Fibroblast of lung (primary cell): ENCODE measurements around the gene RIPOR1. TPM values are rescaled to one million over a fixed set of nuclear protein-coding genes. Genes with fewer than 3 reads are reported as not detected.

Source experiments
- DNase-seq, 2 donors: peaks; one replicate each; pipeline versions ENCODE4 v3.0.0 to v3.0.0-alpha.2; 2010; ENCODE audit warnings: low read depth in 2 of 2
- H2AFZ ChIP-seq: 2 replicates; pipeline ENCODE4 v1.5.1; 2012; ENCODE audit warnings: low read length, control low read depth, inconsistent platforms
- H3K27ac ChIP-seq: 2 replicates; pipeline ENCODE4 v1.5.1; 2011; ENCODE audit warnings: low read length, control low read depth; ENCODE audit not compliant: insufficient read depth
- H3K27me3 ChIP-seq: 2 replicates; pipeline ENCODE4 v1.5.1; 2011; ENCODE audit warnings: mild to moderate bottlenecking, low read length; ENCODE audit not compliant: control insufficient read depth, insufficient read depth
- H3K36me3 ChIP-seq: 2 replicates; pipeline ENCODE4 v1.5.1; 2011; ENCODE audit warnings: low read length; ENCODE audit not compliant: control insufficient read depth, insufficient read depth
- H3K4me1 ChIP-seq: 2 replicates; pipeline ENCODE4 v1.5.1; 2011; ENCODE audit warnings: low read length; ENCODE audit not compliant: control insufficient read depth, insufficient read depth; ENCODE audit errors: extremely low read depth
- H3K4me2 ChIP-seq: 2 replicates; pipeline ENCODE4 v1.5.1; 2011; ENCODE audit warnings: low read length, control low read depth; ENCODE audit not compliant: insufficient read depth; ENCODE audit errors: extremely low read depth
- H3K4me3 ChIP-seq, 4 experiments: fragments of 200-600 bp in 1 of 4; sonication (generic) in 1 of 4; replicated peaks in 1 of 4; 2 replicates each; pipeline ENCODE4 v1.5.1; 2011 to 2016; ENCODE audit warnings: low read length in 4 of 4, low read depth in 3 of 4, mild to moderate bottlenecking in 3 of 4, control low read depth in 2 of 4, inconsistent platforms in 1 of 4, mixed read lengths in 1 of 4; ENCODE audit not compliant: insufficient read depth in 1 of 4; ENCODE audit errors: control extremely low read depth in 1 of 4
- H3K79me2 ChIP-seq: 2 replicates; pipeline ENCODE4 v1.5.1; 2012; ENCODE audit warnings: mild to moderate bottlenecking, low read length, inconsistent platforms; ENCODE audit not compliant: control insufficient read depth, insufficient read depth
- H3K9ac ChIP-seq: 2 replicates; pipeline ENCODE4 v1.5.1; 2011; ENCODE audit warnings: mild to moderate bottlenecking, low read length, control low read depth; ENCODE audit not compliant: insufficient read depth
- H3K9me3 ChIP-seq: 2 replicates; pipeline ENCODE4 v1.5.1; 2012; ENCODE audit warnings: low read depth, low read length; ENCODE audit not compliant: control insufficient read depth, insufficient read depth
- H4K20me1 ChIP-seq: 2 replicates; pipeline ENCODE4 v1.5.1; 2011; ENCODE audit warnings: low read length; ENCODE audit not compliant: control insufficient read depth, insufficient read depth; ENCODE audit errors: extremely low read depth
- CTCF ChIP-seq, 2 donors: IDR thresholded peaks in 1 of 2; conservative IDR thresholded peaks in 1 of 2; 1 replicate in 1 of 2; 2 replicates in 1 of 2; pipeline ENCODE4 v1.5.1; 2011 to 2012; ENCODE audit warnings: low read length in 2 of 2, control low read depth in 1 of 2, inconsistent platforms in 1 of 2, low read depth in 1 of 2, mild to moderate bottlenecking in 1 of 2
- EZH2 ChIP-seq: IDR thresholded peaks from 2 replicates; pipeline ENCODE4 v1.5.1; 2012; ENCODE audit warnings: low read length, control low read depth, mild to moderate bottlenecking; ENCODE audit errors: missing control alignments
- polyA plus RNA-seq, 2 donors: library from polyadenylated mRNA; depleted of rRNA in 1 of 2; stranded (reverse) in 1 of 2; unstranded in 1 of 2; fragments of >200 nt; gene quantifications; 2 replicates each; pipeline ENCODE4 v1.2.1, GENCODE V29; 2011 to 2012; ENCODE audit warnings: missing spikeins in 1 of 2
- total RNA-seq: library from RNA; depleted of rRNA; stranded (reverse); fragments of >200 nt; gene quantifications from 2 replicates; pipeline ENCODE4 v1.2.1, GENCODE V29; 2014

The RIPOR1 gene
- total and polyA plus RNA-seq, 2 donors (not counting 1 experiment from before 2014, with no cell fraction given): 13.7 to 26.6 TPM

DNA sequence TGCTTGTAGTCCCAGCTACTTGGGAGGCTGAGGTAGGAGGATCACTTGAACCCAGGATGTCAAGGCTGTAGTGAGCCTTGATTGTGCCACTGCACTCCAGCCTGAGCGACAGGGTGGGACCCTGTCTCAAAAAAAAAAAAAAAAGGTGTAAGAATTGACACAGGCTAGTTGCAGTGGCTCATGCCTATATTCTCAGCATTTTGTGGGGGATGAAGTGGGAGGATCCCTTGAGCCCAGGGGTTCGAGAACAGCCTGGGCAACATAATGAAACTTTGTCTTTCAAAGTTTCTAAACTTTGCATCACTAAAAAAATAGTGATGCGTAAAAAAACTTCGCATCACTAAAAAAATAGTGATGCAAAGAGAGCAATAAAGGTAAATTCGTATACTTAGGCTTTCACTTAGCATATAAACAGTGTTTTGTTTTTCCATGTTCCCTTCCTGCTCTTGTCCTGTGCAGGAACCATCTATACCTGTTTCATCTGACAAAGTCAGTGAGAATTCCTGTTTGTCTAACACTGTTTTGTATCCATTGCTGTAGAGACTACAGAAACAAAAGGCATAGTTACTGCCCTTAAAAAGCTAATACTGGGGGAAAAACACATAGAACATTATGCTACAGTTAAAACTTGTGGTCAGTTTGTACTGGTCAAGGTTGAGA, 65.8 kb downstream of the RIPOR1 start:
- Histone ChIP-seq H3K79me2 (peaks cover 23% of the 10 kb centered on the region), H3K9me3 (no peaks in the 10 kb centered on the region), H4K20me1 (no peaks in the 10 kb centered on the region), H3K4me3 (no peak overlapping the region), H3K9ac (no peak overlapping the region), H3K4me1 (no peaks in the 10 kb centered on the region), H3K27me3 (no peaks in the 10 kb centered on the region), H2AFZ (no peak overlapping the region), H3K27ac (no peak overlapping the region), H3K4me2 (no peak overlapping the region), H3K36me3 (no peaks in the 10 kb centered on the region)
- no peak for TF ChIP-seq EZH2
- no peak for TF ChIP-seq CTCF (conservative IDR thresholded peaks at IDR 0.05 in 1 of 2, IDR thresholded peaks at IDR 0.05 in 1 of 2; ENCODE audit: low read depth in 1 of 2, low read length in 2 of 2)
- no peak for DNase-seq

DNA sequence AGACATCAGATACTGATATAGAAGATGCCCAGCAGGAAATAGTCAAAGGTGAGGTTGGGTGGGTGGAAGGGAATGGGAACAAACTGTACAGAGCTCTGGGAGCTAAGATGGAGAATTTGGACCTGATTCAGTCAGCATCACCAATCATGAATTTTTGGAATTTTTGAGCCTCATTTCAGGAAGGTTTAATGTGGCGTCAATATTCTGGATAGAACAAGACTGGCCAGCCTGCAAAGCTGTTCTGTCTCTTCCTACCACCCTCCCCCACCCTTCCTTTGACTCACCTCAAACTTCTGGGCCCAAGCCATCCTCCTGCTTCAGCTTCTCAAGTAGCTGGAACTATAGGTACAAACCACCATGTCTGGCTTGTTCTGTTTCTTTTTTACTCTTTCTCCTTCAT, 66.3 kb downstream of the RIPOR1 start:
- H3K79me2 ChIP-seq: peaks cover 26% of the 10 kb centered on the region

More for the DNA sequence above, 66.3 kb downstream of the RIPOR1 start:
- Histone ChIP-seq H3K9ac (no peak overlapping the region), H3K36me3 (no peaks in the 10 kb centered on the region), H2AFZ (no peak overlapping the region), H3K9me3 (no peaks in the 10 kb centered on the region), H4K20me1 (no peaks in the 10 kb centered on the region), H3K4me3 (no peak overlapping the region), H3K4me1 (no peaks in the 10 kb centered on the region), H3K27me3 (no peaks in the 10 kb centered on the region), H3K27ac (no peak overlapping the region), H3K4me2 (no peak overlapping the region)
- peak; percentile 40 to 85 for DNase-seq
- TF ChIP-seq EZH2: no peak
- TF ChIP-seq CTCF (conservative IDR thresholded peaks at IDR 0.05 in 1 of 2, IDR thresholded peaks at IDR 0.05 in 1 of 2; ENCODE audit: low read depth in 1 of 2, low read length in 2 of 2): no peak

Other genes with a start within 250 kb of the RIPOR1 start
- gene PLEKHG4, start 249.3 kb upstream of the RIPOR1 start, total RNA-seq: 23.6 and 37.7 TPM in 2 replicates
- 9.9 and 11.5 TPM in 2 replicates for gene PLEKHG4, start 249.3 kb upstream of the RIPOR1 start, polyA plus RNA-seq
- under 0.01 and 0.17 TPM in 2 replicates for gene KCTD19, start 202.1 kb upstream of the RIPOR1 start, total RNA-seq
- gene KCTD19, start 202.1 kb upstream of the RIPOR1 start, polyA plus RNA-seq: 0.10 TPM in 1 of 2 replicates, not detected in the other
- gene LRRC36, start 202.0 kb upstream of the RIPOR1 start, total RNA-seq: 0.51 and 0.66 TPM in 2 replicates
- 0.06 and 0.38 TPM in 2 replicates for gene LRRC36, start 202.0 kb upstream of the RIPOR1 start, polyA plus RNA-seq
- 1.5 and 3.8 TPM in 2 replicates for gene TPPP3, start 135.3 kb upstream of the RIPOR1 start, total RNA-seq
- gene TPPP3, start 135.3 kb upstream of the RIPOR1 start, polyA plus RNA-seq: 2.9 and 6.5 TPM in 2 replicates
- 4.4 and 6.4 TPM in 2 replicates for gene ZDHHC1, start 112.4 kb upstream of the RIPOR1 start, total RNA-seq
- 2.3 and 2.7 TPM in 2 replicates for gene ZDHHC1, start 112.4 kb upstream of the RIPOR1 start, polyA plus RNA-seq
- gene HSD11B2, start 97.7 kb upstream of the RIPOR1 start, total RNA-seq: under 0.01 TPM in 1 of 2 replicates, not detected in the other
- 0.09 and 0.15 TPM in 2 replicates for gene HSD11B2, start 97.7 kb upstream of the RIPOR1 start, polyA plus RNA-seq
- 68.1 and 91.2 TPM in 2 replicates for gene ATP6V0D1, start 47.7 kb upstream of the RIPOR1 start, total RNA-seq
- gene ATP6V0D1, start 47.7 kb upstream of the RIPOR1 start, polyA plus RNA-seq: 183 and 230 TPM in 2 replicates
- gene AGRP, start 45.3 kb upstream of the RIPOR1 start, total RNA-seq: not detected in 2 replicates
- gene AGRP, start 45.3 kb upstream of the RIPOR1 start, polyA plus RNA-seq: not detected in 2 replicates
- 20.0 and 21.1 TPM in 2 replicates for gene CTCF, start 33.7 kb downstream of the RIPOR1 start, total RNA-seq
- gene CTCF, start 33.7 kb downstream of the RIPOR1 start, polyA plus RNA-seq: 20.9 and 32.6 TPM in 2 replicates
- gene CARMIL2, start 116.3 kb downstream of the RIPOR1 start, total RNA-seq: 0.17 and 0.26 TPM in 2 replicates
- 0.02 and 0.07 TPM in 2 replicates for gene CARMIL2, start 116.3 kb downstream of the RIPOR1 start, polyA plus RNA-seq
- 9.2 and 9.5 TPM in 2 replicates for gene ACD, start 131.4 kb downstream of the RIPOR1 start, total RNA-seq
- gene ACD, start 131.4 kb downstream of the RIPOR1 start, polyA plus RNA-seq: 7.9 and 16.1 TPM in 2 replicates
- gene PARD6A, start 132.1 kb downstream of the RIPOR1 start, total RNA-seq: 4.1 and 4.8 TPM in 2 replicates
- gene PARD6A, start 132.1 kb downstream of the RIPOR1 start, polyA plus RNA-seq: 0.36 and 1.0 TPM in 2 replicates
- gene ENKD1, start 137.9 kb downstream of the RIPOR1 start, total RNA-seq: 17.8 and 19.0 TPM in 2 replicates
- 3.2 and 3.7 TPM in 2 replicates for gene ENKD1, start 137.9 kb downstream of the RIPOR1 start, polyA plus RNA-seq
- gene C16orf86, start 138.0 kb downstream of the RIPOR1 start, total RNA-seq: 5.6 and 9.2 TPM in 2 replicates
- 0.63 and 0.73 TPM in 2 replicates for gene C16orf86, start 138.0 kb downstream of the RIPOR1 start, polyA plus RNA-seq
- gene GFOD2, start 190.5 kb downstream of the RIPOR1 start, total RNA-seq: 12.8 and 15.2 TPM in 2 replicates
- 9.2 and 10.0 TPM in 2 replicates for gene GFOD2, start 190.5 kb downstream of the RIPOR1 start, polyA plus RNA-seq